SK-N-SH (cell line): Measurements from ENCODE around the gene GXYLT2.

Source experiments
- CHD2 ChIP-seq: fragments of 150-350 bp; IDR thresholded peaks from 2 replicates; pipeline ENCODE4 v1.6.1; 2018; ENCODE audit warnings: low read length; ENCODE audit not compliant: partially characterized antibody
- EZH2phosphoT487 ChIP-seq: fragments of 200-600 bp; sonication (generic); IDR thresholded peaks from 2 replicates; pipeline ENCODE4 v1.6.1; 2017; ENCODE audit warnings: low read depth, mixed run types, mild to moderate bottlenecking, antibody characterized with exemption, moderate library complexity, borderline replicate concordance
- FOXM1 ChIP-seq: IDR thresholded peaks from 2 replicates; pipeline ENCODE4 v1.4.0; 2012; ENCODE audit warnings: low read depth, mild to moderate bottlenecking
- MXI1 ChIP-seq: IDR thresholded peaks from 2 replicates; pipeline ENCODE4 v1.6.1; 2012; ENCODE audit warnings: mild to moderate bottlenecking, low read depth, low read length, improper control_type of control experiment
- NRF1 ChIP-seq: IDR thresholded peaks from 2 replicates; pipeline ENCODE4 v1.6.1; 2012; ENCODE audit warnings: low read depth, mild to moderate bottlenecking, low read length
- POLR2AphosphoS5 ChIP-seq: IDR thresholded peaks from 2 replicates; pipeline ENCODE4 v1.6.1; 2012; ENCODE audit warnings: low read depth, low read length
- TF ChIP-seq, protein P1 (sequence below): fragments of 200-600 bp; sonication (generic); IDR thresholded peaks from 2 replicates; pipeline ENCODE4 v1.6.1; 2017; ENCODE audit warnings: antibody characterized with exemption, mild to moderate bottlenecking, moderate library complexity
- TF ChIP-seq, protein P2 (sequence below): fragments of 150-350 bp; IDR thresholded peaks from 2 replicates; pipeline ENCODE4 v1.6.1; 2017; ENCODE audit warnings: antibody characterized with exemption, low read length, low read depth, borderline replicate concordance

DNA sequence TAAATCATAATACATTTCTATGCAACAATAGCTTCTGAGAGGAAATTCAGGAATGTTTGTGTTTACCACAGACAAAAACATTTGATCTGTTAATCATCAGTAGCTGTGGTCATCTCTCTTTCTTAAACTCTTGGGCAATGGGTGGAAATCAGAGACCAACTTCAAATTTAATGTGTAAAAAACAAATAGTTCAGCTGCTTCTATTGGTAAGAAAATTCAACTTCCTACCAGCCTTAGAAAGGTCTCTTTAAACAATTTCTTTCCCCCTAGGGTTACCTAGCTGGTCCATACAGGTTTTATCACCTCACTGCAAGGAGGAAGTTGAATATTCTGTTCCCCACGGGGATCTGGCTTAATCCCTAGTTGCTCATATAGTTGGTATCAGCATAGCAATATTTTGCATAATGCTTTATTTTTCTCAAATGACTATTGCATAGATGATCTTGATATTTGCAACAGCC, 88.5 kb downstream of the GXYLT2 start:
- TF ChIP-seq, protein P1, sequence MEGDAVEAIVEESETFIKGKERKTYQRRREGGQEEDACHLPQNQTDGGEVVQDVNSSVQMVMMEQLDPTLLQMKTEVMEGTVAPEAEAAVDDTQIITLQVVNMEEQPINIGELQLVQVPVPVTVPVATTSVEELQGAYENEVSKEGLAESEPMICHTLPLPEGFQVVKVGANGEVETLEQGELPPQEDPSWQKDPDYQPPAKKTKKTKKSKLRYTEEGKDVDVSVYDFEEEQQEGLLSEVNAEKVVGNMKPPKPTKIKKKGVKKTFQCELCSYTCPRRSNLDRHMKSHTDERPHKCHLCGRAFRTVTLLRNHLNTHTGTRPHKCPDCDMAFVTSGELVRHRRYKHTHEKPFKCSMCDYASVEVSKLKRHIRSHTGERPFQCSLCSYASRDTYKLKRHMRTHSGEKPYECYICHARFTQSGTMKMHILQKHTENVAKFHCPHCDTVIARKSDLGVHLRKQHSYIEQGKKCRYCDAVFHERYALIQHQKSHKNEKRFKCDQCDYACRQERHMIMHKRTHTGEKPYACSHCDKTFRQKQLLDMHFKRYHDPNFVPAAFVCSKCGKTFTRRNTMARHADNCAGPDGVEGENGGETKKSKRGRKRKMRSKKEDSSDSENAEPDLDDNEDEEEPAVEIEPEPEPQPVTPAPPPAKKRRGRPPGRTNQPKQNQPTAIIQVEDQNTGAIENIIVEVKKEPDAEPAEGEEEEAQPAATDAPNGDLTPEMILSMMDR, result no peak
- no peak for TF ChIP-seq POLR2AphosphoS5
- TF ChIP-seq EZH2phosphoT487, result no peak
- no peak for TF ChIP-seq FOXM1
- no peak for TF ChIP-seq CHD2
- TF ChIP-seq, protein P2, sequence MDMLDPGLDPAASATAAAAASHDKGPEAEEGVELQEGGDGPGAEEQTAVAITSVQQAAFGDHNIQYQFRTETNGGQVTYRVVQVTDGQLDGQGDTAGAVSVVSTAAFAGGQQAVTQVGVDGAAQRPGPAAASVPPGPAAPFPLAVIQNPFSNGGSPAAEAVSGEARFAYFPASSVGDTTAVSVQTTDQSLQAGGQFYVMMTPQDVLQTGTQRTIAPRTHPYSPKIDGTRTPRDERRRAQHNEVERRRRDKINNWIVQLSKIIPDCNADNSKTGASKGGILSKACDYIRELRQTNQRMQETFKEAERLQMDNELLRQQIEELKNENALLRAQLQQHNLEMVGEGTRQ, result no peak
- TF ChIP-seq MXI1, result no peak
- no peak for TF ChIP-seq NRF1
